ENCODE measurements around the gene PRKN.

GRCh38 chr6:161486361-161487216 is 1241.0 kb downstream of the PRKN start:
- TF ChIP-seq SP1 (IDR thresholded peaks at IDR 0.05) (no peak), SUZ12 (IDR thresholded peaks at IDR 0.05) (no peak), FOXA1 (IDR thresholded peaks at IDR 0.05) (no peak), FOXK2 (IDR thresholded peaks at IDR 0.05) (no peak), L3MBTL2 (conservative IDR thresholded peaks at IDR 0.05) (no peak), FOXM1 (IDR thresholded peaks at IDR 0.05; ENCODE audit: borderline replicate concordance) (no peak), ARNT (IDR thresholded peaks at IDR 0.05) (no peak)

All from HEK293T (cell line).